Endothelial cell of umbilical vein (primary cell): ENCODE results near the gene PUS1. TPM values are rescaled to one million over a fixed set of nuclear protein-coding genes. Genes with fewer than 3 reads are reported as not detected.

ENCODE experiments used
- BruUV-seq: library from RNA; stranded (reverse); fragments of 400-500 nt; replicated peaks from 2 replicates; lab custom pipeline; 2021; lab: Mats Ljungman, UMichigan
- CTCF ChIA-PET: fragments of 300-600, 350-600 bp; sonication (Branson Sonifier 250); formaldehyde crosslinking; loops from one replicate; lab custom pipeline; 2021; ENCODE audit warnings: antibody characterized with exemption, inconsistent platforms; lab: Charles Lee
- POLR2A ChIA-PET: fragments of 300-600, 350-600 bp; sonication (Branson Sonifier 250); formaldehyde crosslinking; loops from one replicate; lab custom pipeline; 2021; ENCODE audit warnings: antibody characterized with exemption, inconsistent platforms; lab: Charles Lee
- DNase-seq: peaks from one replicate; pipeline ENCODE4 v3.0.0-alpha.2; 2011; ENCODE audit warnings: low read depth, low spot score
- FAIRE-seq: peaks from 2 replicates; lab custom pipeline; 2011; peaks lifted over from hg19 to GRCh38; lab: Jason Lieb, UNC
- H2AFZ ChIP-seq: 2 replicates; pipeline ENCODE4 v1.6.0; 2012; ENCODE audit warnings: low read depth, low read length, control low read depth, inconsistent platforms
- H3K27ac ChIP-seq: 2 replicates; pipeline ENCODE4 v1.5.1; 2011; ENCODE audit warnings: low read depth, mild to moderate bottlenecking, control low read depth, low read length, moderate library complexity; ENCODE audit not compliant: insufficient read depth
- H3K27me3 ChIP-seq, 2 experiments: 2 replicates each; pipeline versions ENCODE4 v1.6.0 to v1.6.1; 2011; ENCODE audit warnings: low read length in 2 of 2, mixed read lengths in 1 of 2; ENCODE audit not compliant: control insufficient read depth in 2 of 2, insufficient read depth in 2 of 2
- H3K36me3 ChIP-seq, 2 experiments: 2 replicates in 1 of 2; 3 replicates in 1 of 2; pipeline ENCODE4 v1.5.1; 2011; ENCODE audit warnings: low read length in 2 of 2, mild to moderate bottlenecking in 1 of 2, moderate library complexity in 1 of 2; ENCODE audit not compliant: control insufficient read depth in 2 of 2, insufficient read depth in 2 of 2; ENCODE audit errors: extremely low read depth in 1 of 2
- H3K4me1 ChIP-seq: 3 replicates; pipeline ENCODE4 v1.5.1; 2011; ENCODE audit warnings: mild to moderate bottlenecking, low read length; ENCODE audit not compliant: control insufficient read depth, insufficient read depth; ENCODE audit errors: extremely low read depth
- H3K4me2 ChIP-seq: 2 replicates; pipeline ENCODE4 v1.6.1; 2011; ENCODE audit warnings: low read length, control low read depth, mixed read lengths; ENCODE audit not compliant: insufficient read depth
- H3K4me3 ChIP-seq, 3 experiments: fragments of 200-600 bp in 1 of 3; sonication (generic), shearing (Covaris generic) in 1 of 3; replicated peaks in 1 of 3; 2 replicates each; pipeline ENCODE4 v1.5.1; 2011 to 2016; ENCODE audit warnings: control low read depth in 3 of 3, low read length in 3 of 3, mild to moderate bottlenecking in 2 of 3, inconsistent platforms in 1 of 3, low read depth in 1 of 3, moderate library complexity in 1 of 3; ENCODE audit not compliant: insufficient read depth in 1 of 3
- H3K79me2 ChIP-seq: 2 replicates; pipeline ENCODE4 v1.6.0; 2012; ENCODE audit warnings: low read length, inconsistent platforms; ENCODE audit not compliant: control insufficient read depth, insufficient read depth
- H3K9ac ChIP-seq: replicated peaks from 2 replicates; pipeline ENCODE3; 2011; ENCODE audit warnings: low read length, control low read depth; ENCODE audit not compliant: insufficient read depth; ENCODE audit errors: extremely low read depth
- H3K9me1 ChIP-seq: replicated peaks from 3 replicates; pipeline ENCODE4 v1.6.0; 2011; ENCODE audit warnings: mild to moderate bottlenecking, low read length; ENCODE audit not compliant: control insufficient read depth, insufficient read depth; ENCODE audit errors: extremely low read depth
- H3K9me3 ChIP-seq: replicated peaks from 2 replicates; pipeline ENCODE4 v1.5.1; 2012; ENCODE audit warnings: low read length, inconsistent platforms; ENCODE audit not compliant: control insufficient read depth, insufficient read depth
- H4K20me1 ChIP-seq: replicated peaks from 2 replicates; pipeline ENCODE3; 2011; ENCODE audit warnings: mild to moderate bottlenecking, low read length; ENCODE audit not compliant: control insufficient read depth, insufficient read depth; ENCODE audit errors: extremely low read depth
- EZH2 ChIP-seq: IDR thresholded peaks from 2 replicates; pipeline ENCODE4 v1.6.1; 2012; ENCODE audit warnings: borderline replicate concordance, low read depth, mild to moderate bottlenecking, moderate library complexity, low read length, inconsistent platforms; ENCODE audit not compliant: severe bottlenecking
- FOS ChIP-seq: IDR thresholded peaks from 2 replicates; pipeline ENCODE4 v1.6.1; 2011; ENCODE audit warnings: mild to moderate bottlenecking, low read length, moderate library complexity, borderline replicate concordance; ENCODE audit not compliant: insufficient read depth
- GATA2 ChIP-seq: IDR thresholded peaks from 2 replicates; pipeline ENCODE4 v1.7.0; 2011; ENCODE audit warnings: low read depth, mild to moderate bottlenecking, moderate library complexity, mixed read lengths, low read length; ENCODE audit not compliant: insufficient read length, insufficient read depth
- MYC ChIP-seq: IDR thresholded peaks from one replicate; pipeline ENCODE4 v1.6.1; 2011; ENCODE audit warnings: mild to moderate bottlenecking, low read depth, low read length
- POLR2A ChIP-seq: IDR thresholded peaks from 2 replicates; pipeline ENCODE4 v1.6.1; 2012; ENCODE audit warnings: low read depth, mild to moderate bottlenecking, control low read depth, low read length
- dilution Hi-C: fragments of 300-500 bp; cut with MboI; formaldehyde crosslinking; loops from one replicate; pipeline ENCODE4 v1.15.0; 2019; ENCODE audit warnings: low sequenced_read_pairs; ENCODE audit not compliant: extremely low pct_ligation_motif_present
- intact Hi-C: fragments of 100-400 bp; cut with micrococcal nuclease; formaldehyde crosslinking; loops from one replicate; pipeline ENCODE4 v1.10.0; 2022
- polyA plus RNA-seq, 4 experiments: library from polyadenylated mRNA; depleted of rRNA in 3 of 4; stranded (reverse) in 3 of 4; unstranded in 1 of 4; fragments of >200 nt; gene quantifications; 2 replicates each; pipeline versions ENCODE4 v1.2.1 to v1.2.3, GENCODE V29; 2011 to 2012; ENCODE audit warnings: missing spikeins in 1 of 4
- total RNA-seq: library from RNA; stranded (reverse); gene quantifications from 2 replicates; pipeline ENCODE4 v1.2.3, GENCODE V29; 2021
- TF ChIP-seq, protein P1 (sequence below), 2 donors: IDR thresholded peaks; 1 replicate in 1 of 2; 2 replicates in 1 of 2; pipeline ENCODE4 v1.5.1; 2011; ENCODE audit warnings: low read length in 2 of 2, mild to moderate bottlenecking in 2 of 2, moderate library complexity in 2 of 2, control low read depth in 1 of 2, inconsistent platforms in 1 of 2, low read depth in 1 of 2; ENCODE audit not compliant: insufficient read depth in 1 of 2; ENCODE audit errors: extremely low read depth in 1 of 2

Gene PUS1
- total and polyA plus RNA-seq, 2 donors (not counting 3 experiments of a cell fraction or from before 2014, with no cell fraction given) = 33.9 to 52.2 TPM

DNA sequence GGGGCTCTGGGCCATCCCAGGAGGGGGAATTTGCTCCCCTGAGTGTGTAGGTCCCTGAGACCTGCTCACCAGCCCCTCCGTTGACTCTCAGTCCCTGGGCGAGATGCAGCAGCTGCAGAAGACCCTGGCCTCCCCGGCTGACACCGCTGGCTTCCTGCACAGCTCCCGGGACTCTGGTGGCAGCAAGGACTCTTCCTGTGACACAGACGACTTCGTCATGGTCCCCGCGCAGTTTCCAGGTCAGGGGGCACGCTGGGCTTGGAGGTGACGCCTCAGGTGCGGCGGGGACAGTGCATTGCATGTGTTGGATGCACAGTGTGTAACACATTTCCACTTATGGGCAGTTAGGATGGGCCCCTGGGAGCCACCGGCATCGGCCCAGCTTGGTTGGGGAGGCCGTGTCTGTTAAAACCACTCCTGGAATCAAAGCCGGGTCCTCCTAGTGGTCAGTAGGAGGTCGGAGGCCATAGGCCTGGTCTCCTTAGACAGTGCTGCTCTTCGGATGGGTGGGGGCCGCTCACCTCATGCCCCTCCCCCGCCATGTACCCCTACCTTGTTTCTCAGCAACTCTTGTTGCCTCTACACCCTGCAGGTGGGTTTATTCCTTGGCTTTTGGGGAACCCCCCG, 17.1 kb upstream of the PUS1 start:
- peaks cover 12% of the 10 kb centered on the region for H3K4me1 ChIP-seq
- no peak overlapping the region for H2AFZ ChIP-seq
- no TSS peak for BruUV-seq
- no peaks in the 10 kb centered on the region for H4K20me1 ChIP-seq
- DNase-seq (no peak), FAIRE-seq (no peak)
- dilution Hi-C loops (no loop called here), intact Hi-C loops (loop anchor here (1.0 to 2.0 kb wide), 2 partner anchors 16 to 17 kb away; partner anchors contain the start of gene PUS1)
- H3K4me3 ChIP-seq = no peak overlapping the region
- TF ChIP-seq POLR2A (no peak), MYC (no peak)
- TF ChIP-seq, protein P1, sequence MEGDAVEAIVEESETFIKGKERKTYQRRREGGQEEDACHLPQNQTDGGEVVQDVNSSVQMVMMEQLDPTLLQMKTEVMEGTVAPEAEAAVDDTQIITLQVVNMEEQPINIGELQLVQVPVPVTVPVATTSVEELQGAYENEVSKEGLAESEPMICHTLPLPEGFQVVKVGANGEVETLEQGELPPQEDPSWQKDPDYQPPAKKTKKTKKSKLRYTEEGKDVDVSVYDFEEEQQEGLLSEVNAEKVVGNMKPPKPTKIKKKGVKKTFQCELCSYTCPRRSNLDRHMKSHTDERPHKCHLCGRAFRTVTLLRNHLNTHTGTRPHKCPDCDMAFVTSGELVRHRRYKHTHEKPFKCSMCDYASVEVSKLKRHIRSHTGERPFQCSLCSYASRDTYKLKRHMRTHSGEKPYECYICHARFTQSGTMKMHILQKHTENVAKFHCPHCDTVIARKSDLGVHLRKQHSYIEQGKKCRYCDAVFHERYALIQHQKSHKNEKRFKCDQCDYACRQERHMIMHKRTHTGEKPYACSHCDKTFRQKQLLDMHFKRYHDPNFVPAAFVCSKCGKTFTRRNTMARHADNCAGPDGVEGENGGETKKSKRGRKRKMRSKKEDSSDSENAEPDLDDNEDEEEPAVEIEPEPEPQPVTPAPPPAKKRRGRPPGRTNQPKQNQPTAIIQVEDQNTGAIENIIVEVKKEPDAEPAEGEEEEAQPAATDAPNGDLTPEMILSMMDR (IDR thresholded peaks at IDR 0.05; ENCODE audit: extremely low read depth in 1 of 2, insufficient read depth in 1 of 2, low read depth in 1 of 2, low read length in 2 of 2) = no peak
- no peak overlapping the region for H3K9ac ChIP-seq
- ChIA-PET POLR2A (no interaction called here), CTCF (interaction anchor here (1.1 kb wide), 1 partner anchor 58 kb away, joined by 4 read pairs; no protein-coding TSS in a partner anchor)
- no peaks in the 10 kb centered on the region for H3K27me3 ChIP-seq
- no peak overlapping the region for H3K4me2 ChIP-seq
- no peaks in the 10 kb centered on the region for H3K79me2 ChIP-seq
- H3K27ac ChIP-seq = peak overlapping the region; percentile 21
- no peaks in the 10 kb centered on the region for H3K9me3 ChIP-seq
- peaks cover 13 to 48% of the 10 kb centered on the region in 2 experiments for H3K36me3 ChIP-seq
- H3K9me1 ChIP-seq = no peaks in the 10 kb centered on the region

- Histone ChIP-seq H3K9me3 (no peaks in the 10 kb centered on the region), H4K20me1 (no peaks in the 10 kb centered on the region), H3K9ac (no peak overlapping the region), H3K36me3 (peaks cover 13 to 53% of the 10 kb centered on the region in 2 experiments), H3K4me2 (no peak overlapping the region), H3K79me2 (no peaks in the 10 kb centered on the region), H3K9me1 (no peaks in the 10 kb centered on the region), H3K27me3 (no peaks in the 10 kb centered on the region), H3K27ac (peak overlapping the region; percentile 21), H2AFZ (no peak overlapping the region), H3K4me3 (no peak overlapping the region), H3K4me1 (peaks cover 12% of the 10 kb centered on the region)
- FAIRE-seq (peak; percentile 84), DNase-seq (peak; percentile 85)
- peak; percentile 46 for TF ChIP-seq FOS
- no peak for TF ChIP-seq POLR2A
- no peak for TF ChIP-seq GATA2
- TF ChIP-seq EZH2 = no peak
- dilution Hi-C loops = no loop called here
- CTCF ChIA-PET = no interaction called here
- POLR2A ChIA-PET = no interaction called here
- no TSS peak for BruUV-seq
- intact Hi-C loops = loop anchor here (1.0 to 2.0 kb wide), 2 partner anchors 16 kb away; partner anchors contain the start of gene PUS1
Observed at GRCh38 chr12:131912518-131913274, 16.4 kb upstream of the PUS1 start.
